ENCODE measurements around the gene CYB561A3.

Gene CYB561A3

DNA sequence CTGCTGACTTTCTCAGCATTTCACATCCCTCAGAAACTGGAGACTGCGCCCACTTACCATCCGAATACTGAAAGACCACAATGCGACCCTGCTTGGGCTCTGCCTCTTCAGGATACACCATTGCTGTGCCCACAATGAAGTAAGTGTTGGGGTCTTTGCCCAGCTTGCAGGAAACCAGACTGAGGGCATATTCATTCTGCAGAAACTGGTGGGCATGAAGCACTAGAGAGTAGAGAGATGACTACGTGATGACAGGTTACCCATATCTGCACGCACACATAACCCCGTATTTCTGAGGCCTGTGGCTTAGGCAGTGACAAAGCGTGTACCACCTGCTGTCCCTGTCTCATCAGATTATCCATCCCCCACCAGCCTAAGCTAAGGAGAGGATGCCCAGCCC, 51.9 kb downstream of the CYB561A3 start:
- no peak for DNase-seq

DNA sequence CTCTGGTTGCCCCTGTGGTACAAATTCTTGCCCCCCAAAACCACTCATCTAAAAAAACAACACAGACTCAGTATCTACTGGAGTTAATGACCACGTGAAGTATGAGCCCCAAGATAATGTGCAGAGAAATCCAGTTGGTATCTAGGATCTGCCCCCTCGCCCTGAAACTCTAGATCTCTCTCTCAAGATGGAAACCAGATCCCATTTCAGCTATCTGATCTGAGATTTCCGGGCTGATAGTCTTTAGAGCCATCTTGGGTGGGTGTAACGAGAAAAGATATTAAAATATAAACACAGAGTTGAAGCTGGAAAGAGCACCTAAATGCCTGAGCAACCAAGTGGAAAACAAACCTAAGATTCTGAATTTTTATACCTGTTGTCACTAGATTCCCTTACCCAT, 52.5 kb downstream of the CYB561A3 start:
- DNase-seq: no peak

DNA sequence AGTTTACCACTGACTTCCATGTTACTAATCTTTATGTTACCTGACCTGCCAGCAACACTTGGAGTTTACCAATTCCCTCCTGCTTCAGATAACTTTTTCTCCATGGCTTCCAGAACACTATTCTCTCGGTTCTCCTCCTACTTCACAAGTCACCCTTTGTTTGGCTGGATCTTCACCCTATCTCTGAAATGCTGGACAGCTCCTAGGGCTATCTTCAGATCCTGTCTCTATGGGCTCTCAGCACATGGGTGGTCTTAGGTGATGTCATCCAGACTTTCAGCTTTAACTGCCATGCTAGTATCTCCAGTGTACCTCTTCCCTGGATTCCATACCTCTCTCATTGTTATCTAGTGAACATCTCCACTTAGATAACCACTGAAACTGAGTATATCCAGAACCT, 54.3 kb downstream of the CYB561A3 start:
- DNase-seq: no peak

DNA sequence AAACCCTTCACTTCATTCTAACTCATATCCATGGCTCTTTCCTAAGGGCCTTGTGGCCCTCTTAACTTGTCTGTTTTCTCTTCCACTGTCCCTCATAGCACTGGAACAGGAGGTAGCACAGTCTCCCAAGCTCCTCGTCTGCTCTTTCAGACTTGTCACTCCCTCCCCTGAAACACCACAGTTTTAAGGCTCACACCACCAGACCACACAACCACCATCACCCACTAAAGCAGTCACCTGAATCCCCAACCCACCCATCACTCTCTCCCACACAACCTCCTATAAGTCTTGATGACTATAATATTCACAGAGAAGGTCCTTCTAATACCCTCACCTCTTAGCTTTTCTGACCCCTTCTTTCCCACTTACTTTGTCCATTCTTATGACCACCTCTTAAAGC, 55.5 kb downstream of the CYB561A3 start:
- DNase-seq: no peak

DNA sequence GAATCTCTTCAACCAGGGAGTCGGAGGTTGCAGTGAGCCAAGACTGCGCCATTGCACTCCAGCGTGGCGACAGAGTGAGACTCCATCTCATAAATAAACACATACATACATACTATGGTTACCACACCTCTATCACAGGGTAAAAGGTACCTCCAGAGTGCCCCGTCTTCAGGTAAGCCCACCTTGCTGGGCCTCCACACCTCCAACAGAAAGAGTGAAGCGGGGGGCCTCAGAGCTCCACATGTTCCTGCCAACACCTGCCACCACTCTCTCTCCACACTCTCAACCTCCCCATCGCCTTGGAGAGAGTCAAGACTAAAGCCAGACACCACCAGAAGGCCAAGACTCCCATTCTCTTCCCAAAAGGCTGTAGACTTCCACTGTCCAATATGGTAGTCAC, 56.3 kb downstream of the CYB561A3 start:
- DNase-seq: no peak

DNA sequence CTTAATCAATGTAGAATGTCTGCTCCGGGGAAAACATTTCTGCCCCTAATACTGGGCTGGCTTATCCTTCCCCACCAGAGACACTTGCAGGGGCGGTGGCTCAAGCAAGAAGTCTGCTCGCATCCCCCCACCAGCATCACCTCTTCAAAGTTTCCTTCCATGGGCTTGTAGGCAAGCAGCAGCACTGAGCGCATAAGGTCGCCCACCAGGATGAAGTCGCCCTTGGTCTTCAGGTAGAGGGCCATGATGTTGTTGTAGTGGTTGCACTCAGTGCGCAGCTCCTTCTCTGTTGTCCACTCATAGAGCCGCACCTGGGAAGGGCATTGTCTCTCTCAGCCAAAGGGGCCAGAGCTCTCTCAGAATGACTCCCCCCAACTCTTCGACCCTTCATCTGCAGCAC, 58.0 kb downstream of the CYB561A3 start:
- no peak for DNase-seq

DNA sequence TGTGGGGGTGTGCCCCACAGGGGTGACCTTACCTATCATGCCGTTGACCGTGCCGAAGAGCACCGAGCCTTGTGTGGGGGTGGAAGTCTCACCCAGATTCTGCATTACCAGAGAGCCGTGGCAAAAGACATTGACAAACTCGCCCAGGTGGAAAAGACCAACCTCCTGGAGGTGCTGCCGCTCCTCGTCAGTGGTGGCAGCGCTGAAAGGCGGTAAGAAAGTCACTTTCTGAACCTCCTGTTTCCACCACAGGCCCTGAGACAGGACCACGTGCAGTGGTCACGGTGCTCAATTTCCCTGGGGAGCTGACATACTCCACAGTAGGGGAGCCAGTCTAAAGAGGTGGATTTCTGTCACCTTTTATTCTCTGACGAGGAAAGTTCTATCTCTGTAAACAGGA, 59.1 kb downstream of the CYB561A3 start:
- no peak for DNase-seq

Measured in activated effector memory CD4-positive, alpha-beta T cell treated with anti-CD3 and anti-CD28 coated beads, Interleukin-2, amount 50 U/mL, for 16 hours (primary cell).